Common myeloid progenitor, CD34-positive (primary cell): Measurements from ENCODE around the gene RAP1GAP.

Experiments
- CTCF ChIA-PET: fragments of 350-600 bp; sonication (Branson Sonifier 250); formaldehyde crosslinking; loops from one replicate; lab custom pipeline; 2021; ENCODE audit warnings: antibody characterized with exemption; lab: Charles Lee
- POLR2A ChIA-PET: fragments of 350-600 bp; sonication (Branson Sonifier 250); formaldehyde crosslinking; loops from one replicate; lab custom pipeline; 2021; ENCODE audit warnings: antibody characterized with exemption; lab: Charles Lee
- DNase-seq, 3 donors: peaks; one replicate each; pipeline versions ENCODE4 v3.0.0 to v3.0.0-alpha.2; 2013
- H3K27ac ChIP-seq, 2 experiments: 1 replicate in 1 of 2; 2 replicates in 1 of 2; pipeline ENCODE4 v1.7.0; 2013; ENCODE audit warnings: inconsistent platforms in 2 of 2, low read length in 2 of 2, mild to moderate bottlenecking in 2 of 2, low read depth in 1 of 2, moderate library complexity in 1 of 2; ENCODE audit not compliant: severe bottlenecking in 2 of 2, insufficient read depth in 1 of 2, poor library complexity in 1 of 2
- H3K27me3 ChIP-seq, 5 experiments: replicated peaks in 2 of 5; 1 replicate in 3 of 5; 2 replicates in 2 of 5; pipeline versions ENCODE4 v1.6.1 to v1.7.0; 2013; ENCODE audit warnings: low read length in 4 of 5, mild to moderate bottlenecking in 2 of 5, moderate library complexity in 2 of 5, inconsistent platforms in 1 of 5; ENCODE audit not compliant: insufficient read depth in 5 of 5, control insufficient read depth in 4 of 5
- H3K36me3 ChIP-seq, 4 experiments: 1 replicate in 2 of 4; 2 replicates in 2 of 4; pipeline versions ENCODE4 v1.6.1 to v1.7.0; 2013; ENCODE audit warnings: low read length in 3 of 4, control low read depth in 1 of 4, mild to moderate bottlenecking in 1 of 4; ENCODE audit not compliant: control insufficient read depth in 4 of 4, insufficient read depth in 4 of 4
- H3K4me1 ChIP-seq, 4 experiments: 1 replicate in 3 of 4; 2 replicates in 1 of 4; pipeline versions ENCODE4 v1.6.1 to v1.7.1; 2013; ENCODE audit warnings: low read length in 3 of 4, mild to moderate bottlenecking in 3 of 4, control low read depth in 1 of 4, inconsistent platforms in 1 of 4, moderate library complexity in 1 of 4; ENCODE audit not compliant: control insufficient read depth in 4 of 4, insufficient read depth in 4 of 4; ENCODE audit errors: control extremely low read depth in 1 of 4
- H3K4me3 ChIP-seq, 7 experiments: 1 replicate in 4 of 7; 2 replicates in 3 of 7; pipeline versions ENCODE4 v1.5.1 to v1.7.0; 2013; ENCODE audit warnings: mild to moderate bottlenecking in 7 of 7, low read length in 6 of 7, moderate library complexity in 6 of 7, inconsistent platforms in 2 of 7, low read depth in 2 of 7, control low read depth in 1 of 7; ENCODE audit not compliant: insufficient read depth in 4 of 7, control insufficient read depth in 1 of 7; ENCODE audit errors: extremely low read depth in 1 of 7
- H3K9me3 ChIP-seq, 5 experiments: 1 replicate in 4 of 5; 2 replicates in 1 of 5; pipeline versions ENCODE4 v1.6.1 to v1.7.1; 2013; ENCODE audit warnings: low read length in 4 of 5, mild to moderate bottlenecking in 2 of 5, inconsistent platforms in 1 of 5, low read depth in 1 of 5, moderate library complexity in 1 of 5; ENCODE audit not compliant: control insufficient read depth in 4 of 5, insufficient read depth in 2 of 5; ENCODE audit errors: control extremely low read depth in 1 of 5
- WGBS: methylation state at CpG from one replicate; pipeline ENCODE4 v1.1.5; 2013; ENCODE audit not compliant: insufficient coverage; 5-methylcytosine and 5-hydroxymethylcytosine counted together

The RAP1GAP gene

GRCh38 chr1:21655259-21655658, 13.9 kb downstream of the RAP1GAP start:
- H3K9me3 ChIP-seq, result no peaks in the 10 kb centered on the region
- CTCF ChIA-PET, result interaction anchor here (1.9 kb wide), 1 partner anchor 144 kb away, joined by 4 read pairs; no protein-coding TSS in a partner anchor
- H3K4me1 ChIP-seq, result peaks cover 0 to 13% (median 11%) of the 10 kb centered on the region in 4 experiments
- DNase-seq, result no peak
- 88% methylated on average over 3 of the region's 4 CpGs for WGBS
- no peak overlapping the region for H3K27ac ChIP-seq
- POLR2A ChIA-PET, result no interaction called here
- H3K4me3 ChIP-seq, result no peak overlapping the region
- H3K27me3 ChIP-seq, result peaks cover 3 to 44% (median 30%) of the 10 kb centered on the region in 5 experiments
- no peaks in the 10 kb centered on the region for H3K36me3 ChIP-seq

GRCh38 chr1:21654209-21654608, 14.9 kb downstream of the RAP1GAP start:
- no peak for DNase-seq
- Histone ChIP-seq H3K4me1 (peaks cover 0 to 9% (median 7%) of the 10 kb centered on the region in 4 experiments), H3K9me3 (no peaks in the 10 kb centered on the region), H3K4me3 (no peak overlapping the region), H3K27me3 (peaks cover 3 to 46% (median 26%) of the 10 kb centered on the region in 5 experiments), H3K36me3 (no peaks in the 10 kb centered on the region), H3K27ac (no peak overlapping the region)
- POLR2A ChIA-PET, result no interaction called here
- WGBS, result 93% methylated on average over 6 of the region's 6 CpGs
- CTCF ChIA-PET, result no interaction called here

- H3K9me3 ChIP-seq, result no peaks in the 10 kb centered on the region
- H3K4me1 ChIP-seq, result peaks cover 0 to 11% (median 9%) of the 10 kb centered on the region in 4 experiments
- ChIA-PET CTCF (no interaction called here), POLR2A (no interaction called here)
- DNase-seq, result no peak
- no peak overlapping the region for H3K4me3 ChIP-seq
- no peaks in the 10 kb centered on the region for H3K36me3 ChIP-seq
- peaks cover 3 to 51% (median 26%) of the 10 kb centered on the region in 5 experiments for H3K27me3 ChIP-seq
- no peak overlapping the region for H3K27ac ChIP-seq
- 87% methylated on average over 4 of the region's 6 CpGs for WGBS
These were observed 15.4 kb downstream of the RAP1GAP start for GRCh38 chr1:21653744-21654100.

- Histone ChIP-seq H3K4me1 (peaks cover 0 to 11% (median 9%) of the 10 kb centered on the region in 4 experiments), H3K27ac (no peak overlapping the region), H3K4me3 (no peak overlapping the region), H3K36me3 (no peaks in the 10 kb centered on the region), H3K9me3 (no peaks in the 10 kb centered on the region), H3K27me3 (peaks cover 3 to 52% (median 26%) of the 10 kb centered on the region in 5 experiments)
- ChIA-PET POLR2A (no interaction called here), CTCF (interaction anchor here (0.7 to 1.8 kb wide), 2 partner anchors 10 to 14 kb away, joined by 3 to 7 read pairs; no protein-coding TSS in a partner anchor)
- 65% methylated on average over 7 of the region's 10 CpGs for WGBS
- DNase-seq, result no peak
These were observed 16.0 kb downstream of the RAP1GAP start for GRCh38 chr1:21652937-21653743.

GRCh38 chr1:21652101-21652936, 16.8 kb downstream of the RAP1GAP start:
- Histone ChIP-seq H3K27me3 (peaks cover 3 to 52% (median 28%) of the 10 kb centered on the region in 5 experiments), H3K36me3 (no peaks in the 10 kb centered on the region), H3K9me3 (no peaks in the 10 kb centered on the region), H3K4me1 (peaks cover 0 to 11% (median 9%) of the 10 kb centered on the region in 4 experiments), H3K27ac (no peak overlapping the region), H3K4me3 (no peak overlapping the region)
- ChIA-PET POLR2A (interaction anchor here (0.6 kb wide), 1 partner anchor 741 kb away, joined by 4 read pairs; no protein-coding TSS in a partner anchor), CTCF (interaction anchor here (0.7 to 1.8 kb wide), 2 partner anchors 11 to 13 kb away, joined by 3 to 7 read pairs; no protein-coding TSS in a partner anchor)
- no peak for DNase-seq
- WGBS, result 27% methylated on average over 27 of the region's 39 CpGs

GRCh38 chr1:21651214-21652042, 17.7 kb downstream of the RAP1GAP start:
- ChIA-PET POLR2A (interaction anchor here (0.6 kb wide), 1 partner anchor 742 kb away, joined by 4 read pairs; no protein-coding TSS in a partner anchor), CTCF (interaction anchor here (1.1 to 1.8 kb wide), 2 partner anchors 8 to 12 kb away, joined by 4 to 7 read pairs; no protein-coding TSS in a partner anchor)
- H3K27ac ChIP-seq, result no peak overlapping the region
- no peaks in the 10 kb centered on the region for H3K36me3 ChIP-seq
- H3K9me3 ChIP-seq, result no peaks in the 10 kb centered on the region
- peaks cover 0 to 11% (median 9%) of the 10 kb centered on the region in 4 experiments for H3K4me1 ChIP-seq
- peaks cover 3 to 52% (median 28%) of the 10 kb centered on the region in 5 experiments for H3K27me3 ChIP-seq
- WGBS, result 18% methylated on average over 26 of the region's 80 CpGs
- DNase-seq, result peak in 1 of 3 donors; percentile 56
- peak overlapping the region in 5 of 7 experiments; percentile 36 to 77 (median 56) for H3K4me3 ChIP-seq
